ENCODE data around the gene PTPRM. TPM values are rescaled to one million over a fixed set of nuclear protein-coding genes. Genes with fewer than 3 reads are reported as not detected.

PTPRM gene
- total RNA-seq, 1 donor from 2014 or later = 13.9 TPM

DNA sequence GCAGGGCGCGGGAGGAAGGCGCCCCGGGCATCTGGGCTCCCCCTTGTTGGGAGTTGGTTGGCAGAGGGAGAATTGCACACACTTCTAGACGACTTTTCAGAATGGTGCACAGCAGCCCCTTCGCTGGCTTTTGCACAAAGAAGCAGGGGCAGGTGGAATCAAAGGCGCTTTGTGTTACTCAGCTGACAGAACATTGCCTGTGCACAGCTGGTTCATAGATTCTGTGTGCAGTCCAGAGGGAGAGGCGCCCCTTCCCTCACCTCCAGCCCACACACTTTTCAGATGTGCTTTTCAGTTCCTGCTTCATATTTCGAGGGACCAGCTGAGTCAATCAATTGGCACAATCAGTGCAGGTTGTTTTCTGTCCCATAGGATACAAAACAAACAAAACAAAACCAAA lies 693.7 kb downstream of the PTPRM start:
- no peak for TF ChIP-seq EZH2 (IDR thresholded peaks at IDR 0.05)
- TF ChIP-seq EZH2phosphoT487 (IDR thresholded peaks at IDR 0.05) = no peak
- Histone ChIP-seq H3K27me3 (no peaks in the 10 kb centered on the region), H4K20me1 (ENCODE audit: low read depth) (no peaks in the 10 kb centered on the region), H3K36me3 (no peaks in the 10 kb centered on the region), H3K9me3 (ENCODE audit: low read depth) (no peaks in the 10 kb centered on the region), H3K79me2 (ENCODE audit: low read depth) (no peaks in the 10 kb centered on the region), H3F3A (ENCODE audit: low read depth) (no peaks in the 10 kb centered on the region), H3K9ac (no peak overlapping the region), H2AFZ (replicated peaks) (no peak overlapping the region), H3K4me1 (peaks cover 9% of the 10 kb centered on the region), H3K4me2 (no peak overlapping the region), H3K27ac (no peak overlapping the region), H3K4me3 (no peak overlapping the region)
- no peak for DNase-seq (ENCODE audit: low spot score)
- Mint-ChIP-seq H3K9me3 (no peaks in the 10 kb centered on the region), H3K4me1 (peaks cover 30% of the 10 kb centered on the region), H3K36me3 (peaks cover 7% of the 10 kb centered on the region), H3K4me3 (no peak overlapping the region), H3K27me3 (ENCODE audit: insufficient read depth, low read depth) (peaks cover 3% of the 10 kb centered on the region), H3K27ac (no peak overlapping the region)

DNA sequence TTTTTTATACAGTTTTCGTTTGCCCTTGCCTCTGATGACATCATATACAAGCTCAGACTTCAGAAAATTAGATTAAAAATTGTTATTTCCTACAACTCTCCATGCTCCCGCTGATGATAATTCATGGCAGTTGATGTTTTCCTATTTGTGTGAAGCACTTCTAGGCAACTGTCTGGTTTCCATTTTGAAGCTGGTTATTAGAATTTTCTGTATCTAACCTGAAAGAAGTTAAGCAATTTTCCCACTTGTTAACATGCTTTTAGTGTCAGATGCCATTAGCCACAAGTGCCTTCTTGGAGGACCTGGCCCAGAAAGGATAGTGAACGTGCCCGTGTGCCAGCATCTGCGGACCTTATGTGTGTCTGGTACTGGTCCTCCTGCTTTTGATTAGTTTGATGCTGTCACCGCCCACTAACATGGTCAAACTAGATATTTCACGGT lies 694.6 kb downstream of the PTPRM start:
- Mint-ChIP-seq H3K4me1 (peaks cover 30% of the 10 kb centered on the region), H3K27me3 (ENCODE audit: insufficient read depth, low read depth) (peaks cover 3% of the 10 kb centered on the region), H3K27ac (no peak overlapping the region), H3K9me3 (no peaks in the 10 kb centered on the region), H3K36me3 (peaks cover 7% of the 10 kb centered on the region), H3K4me3 (no peak overlapping the region)
- Histone ChIP-seq H3K27ac (no peak overlapping the region), H3K9me3 (ENCODE audit: low read depth) (no peaks in the 10 kb centered on the region), H3K36me3 (no peaks in the 10 kb centered on the region), H3K79me2 (ENCODE audit: low read depth) (no peaks in the 10 kb centered on the region), H3K4me3 (no peak overlapping the region), H4K20me1 (ENCODE audit: low read depth) (no peaks in the 10 kb centered on the region), H3K9ac (no peak overlapping the region), H3K4me1 (peaks cover 9% of the 10 kb centered on the region), H2AFZ (replicated peaks) (no peak overlapping the region), H3K27me3 (no peaks in the 10 kb centered on the region), H3K4me2 (no peak overlapping the region), H3F3A (ENCODE audit: low read depth) (no peaks in the 10 kb centered on the region)
- TF ChIP-seq, protein P1, sequence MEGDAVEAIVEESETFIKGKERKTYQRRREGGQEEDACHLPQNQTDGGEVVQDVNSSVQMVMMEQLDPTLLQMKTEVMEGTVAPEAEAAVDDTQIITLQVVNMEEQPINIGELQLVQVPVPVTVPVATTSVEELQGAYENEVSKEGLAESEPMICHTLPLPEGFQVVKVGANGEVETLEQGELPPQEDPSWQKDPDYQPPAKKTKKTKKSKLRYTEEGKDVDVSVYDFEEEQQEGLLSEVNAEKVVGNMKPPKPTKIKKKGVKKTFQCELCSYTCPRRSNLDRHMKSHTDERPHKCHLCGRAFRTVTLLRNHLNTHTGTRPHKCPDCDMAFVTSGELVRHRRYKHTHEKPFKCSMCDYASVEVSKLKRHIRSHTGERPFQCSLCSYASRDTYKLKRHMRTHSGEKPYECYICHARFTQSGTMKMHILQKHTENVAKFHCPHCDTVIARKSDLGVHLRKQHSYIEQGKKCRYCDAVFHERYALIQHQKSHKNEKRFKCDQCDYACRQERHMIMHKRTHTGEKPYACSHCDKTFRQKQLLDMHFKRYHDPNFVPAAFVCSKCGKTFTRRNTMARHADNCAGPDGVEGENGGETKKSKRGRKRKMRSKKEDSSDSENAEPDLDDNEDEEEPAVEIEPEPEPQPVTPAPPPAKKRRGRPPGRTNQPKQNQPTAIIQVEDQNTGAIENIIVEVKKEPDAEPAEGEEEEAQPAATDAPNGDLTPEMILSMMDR (IDR thresholded peaks at IDR 0.05) = no peak
- no peak for TF ChIP-seq EZH2phosphoT487 (IDR thresholded peaks at IDR 0.05)
- no peak for TF ChIP-seq EZH2 (IDR thresholded peaks at IDR 0.05)
- DNase-seq (ENCODE audit: low spot score) = no peak

DNA sequence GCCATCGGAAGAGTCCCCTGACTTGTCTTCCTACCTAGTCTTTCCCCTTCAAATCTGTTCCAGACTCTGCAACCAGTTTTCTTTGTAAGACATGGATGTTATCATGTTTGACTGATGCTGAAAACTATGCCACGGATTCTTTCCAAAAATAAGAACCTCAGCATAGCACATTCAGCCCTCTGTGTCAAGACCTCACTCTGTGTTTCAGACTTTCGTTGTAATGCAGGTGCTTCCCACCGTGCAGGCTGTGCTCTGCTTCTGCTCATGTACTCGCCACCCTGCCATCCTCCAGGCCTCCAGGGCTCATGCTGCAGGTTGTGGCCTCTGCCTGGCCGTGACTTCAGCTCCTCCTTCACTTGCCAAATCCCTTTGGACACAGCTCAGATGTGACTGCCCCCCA lies 695.1 kb downstream of the PTPRM start:
- no peaks in the 10 kb centered on the region for H3K79me2 ChIP-seq (ENCODE audit: low read depth)
- H3K4me1 ChIP-seq = peaks cover 9% of the 10 kb centered on the region
- no peaks in the 10 kb centered on the region for H3F3A ChIP-seq (ENCODE audit: low read depth)
- no peaks in the 10 kb centered on the region for H4K20me1 ChIP-seq (ENCODE audit: low read depth)
- Mint-ChIP-seq H3K27ac (peak overlapping the region; percentile 75), H3K4me3 (no peak overlapping the region), H3K9me3 (no peaks in the 10 kb centered on the region), H3K27me3 (ENCODE audit: insufficient read depth, low read depth) (peaks cover 2% of the 10 kb centered on the region), H3K4me1 (peaks cover 30% of the 10 kb centered on the region), H3K36me3 (peaks cover 7% of the 10 kb centered on the region)
- H3K27ac ChIP-seq = no peak overlapping the region
- no peak overlapping the region for H3K4me3 ChIP-seq
- H3K4me2 ChIP-seq = no peak overlapping the region
- H3K27me3 ChIP-seq = no peaks in the 10 kb centered on the region
- no peak overlapping the region for H2AFZ ChIP-seq (replicated peaks)
- H3K9me3 ChIP-seq (ENCODE audit: low read depth) = no peaks in the 10 kb centered on the region
- no peak for DNase-seq (ENCODE audit: low spot score)
- H3K36me3 ChIP-seq = no peaks in the 10 kb centered on the region
- TF ChIP-seq, protein P1 (IDR thresholded peaks at IDR 0.05) = no peak
- no peak overlapping the region for H3K9ac ChIP-seq

DNA sequence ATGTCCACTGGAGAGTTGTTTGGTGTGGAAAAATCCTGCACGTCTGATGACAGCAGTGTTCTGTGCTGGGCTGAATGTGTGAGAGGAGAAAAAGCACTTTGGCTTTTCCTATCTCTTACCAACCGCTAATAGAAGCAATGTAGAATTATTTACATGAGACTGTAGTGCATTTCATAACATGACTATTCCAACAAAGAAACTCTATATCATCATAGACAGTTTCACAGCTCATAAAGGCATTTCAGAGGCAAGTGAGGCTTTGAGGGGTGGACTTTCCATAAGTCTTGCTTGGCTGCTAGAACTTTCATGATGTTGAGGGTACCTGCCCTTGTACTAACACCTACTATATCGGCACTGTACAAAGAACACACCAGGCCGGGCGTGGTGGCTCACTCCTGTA lies 697.0 kb downstream of the PTPRM start:
- no peak overlapping the region for H3K27ac Mint-ChIP-seq
- H3K9ac ChIP-seq = no peak overlapping the region
- TF ChIP-seq EZH2 (IDR thresholded peaks at IDR 0.05) (no peak), EZH2phosphoT487 (IDR thresholded peaks at IDR 0.05) (no peak)
- TF ChIP-seq, protein P1 (IDR thresholded peaks at IDR 0.05) = no peak
- H3K4me3 ChIP-seq = no peak overlapping the region
- H3K36me3 Mint-ChIP-seq = peaks cover 7% of the 10 kb centered on the region
- H3F3A ChIP-seq (ENCODE audit: low read depth) = no peaks in the 10 kb centered on the region
- no peaks in the 10 kb centered on the region for H3K79me2 ChIP-seq (ENCODE audit: low read depth)
- H3K36me3 ChIP-seq = no peaks in the 10 kb centered on the region
- peaks cover 30% of the 10 kb centered on the region for H3K4me1 Mint-ChIP-seq
- no peaks in the 10 kb centered on the region for H3K9me3 ChIP-seq (ENCODE audit: low read depth)
- H3K27me3 ChIP-seq = no peaks in the 10 kb centered on the region
- no peak overlapping the region for H3K27ac ChIP-seq
- no peak overlapping the region for H3K4me3 Mint-ChIP-seq
- peaks cover 9% of the 10 kb centered on the region for H3K4me1 ChIP-seq
- H3K27me3 Mint-ChIP-seq (ENCODE audit: insufficient read depth, low read depth) = no peaks in the 10 kb centered on the region
- H4K20me1 ChIP-seq (ENCODE audit: low read depth) = no peaks in the 10 kb centered on the region
- no peak overlapping the region for H2AFZ ChIP-seq (replicated peaks)
- no peaks in the 10 kb centered on the region for H3K9me3 Mint-ChIP-seq
- DNase-seq (ENCODE audit: low spot score) = no peak
- no peak overlapping the region for H3K4me2 ChIP-seq

All from neural progenitor cell (in vitro differentiated cells).